Left ventricle myocardium inferior (tissue), 1 donor: ENCODE data around the gene PDE1C. TPM values are rescaled to one million over a fixed set of nuclear protein-coding genes. Genes with fewer than 3 reads are reported as not detected.

Experiments used
- DNase-seq: peaks from one replicate; pipeline ENCODE4 v3.0.0-alpha.2; 2020
- H3K27ac ChIP-seq: fragments of 200-600 bp; replicated peaks from 2 replicates; pipeline ENCODE4 v1.8.0; 2021
- H3K27me3 ChIP-seq: fragments of 200-600 bp; 2 replicates; pipeline ENCODE4 v1.8.0; 2021; ENCODE audit warnings: low read depth
- H3K36me3 ChIP-seq: fragments of 200-600 bp; 2 replicates; pipeline ENCODE4 v1.8.0; 2021
- H3K4me1 ChIP-seq: fragments of 200-600 bp; 2 replicates; pipeline ENCODE4 v1.8.0; 2021
- H3K4me3 ChIP-seq: fragments of 200-600 bp; 2 replicates; pipeline ENCODE4 v1.8.0; 2021; ENCODE audit warnings: mild to moderate bottlenecking, moderate library complexity
- H3K9me3 ChIP-seq: fragments of 200-600 bp; replicated peaks from 2 replicates; pipeline ENCODE4 v1.8.0; 2021
- intact Hi-C: fragments of 100-400 bp; cut with micrococcal nuclease; formaldehyde crosslinking; loops from one replicate; pipeline ENCODE4 v1.11.0; 2022
- total RNA-seq: library from RNA; stranded (reverse); fragmentation: NEBNext Ultra II Directional; extraction: Animal tissue kit (Norgen Biotek cat#: 25700); gene quantifications from one replicate; pipeline ENCODE4 v1.2.1, GENCODE V29; 2021
- TF ChIP-seq, protein P1 (sequence below): fragments of 200-600 bp; IDR thresholded peaks from 2 replicates; pipeline ENCODE4 v1.8.0; 2021; ENCODE audit warnings: antibody characterized with exemption, mild to moderate bottlenecking, borderline replicate concordance
- donor health status: DM: no; HTN: yes; CAD: no; lungs with severe emphysema.

Gene PDE1C
- total RNA-seq, 1 donor from 2014 or later: 207 TPM

GRCh38 chr7:32030904-32031692 lies 39.1 kb downstream of the PDE1C start:
- intact Hi-C loops: no loop called here
- no peaks in the 10 kb centered on the region for H3K9me3 ChIP-seq
- TF ChIP-seq, protein P1, sequence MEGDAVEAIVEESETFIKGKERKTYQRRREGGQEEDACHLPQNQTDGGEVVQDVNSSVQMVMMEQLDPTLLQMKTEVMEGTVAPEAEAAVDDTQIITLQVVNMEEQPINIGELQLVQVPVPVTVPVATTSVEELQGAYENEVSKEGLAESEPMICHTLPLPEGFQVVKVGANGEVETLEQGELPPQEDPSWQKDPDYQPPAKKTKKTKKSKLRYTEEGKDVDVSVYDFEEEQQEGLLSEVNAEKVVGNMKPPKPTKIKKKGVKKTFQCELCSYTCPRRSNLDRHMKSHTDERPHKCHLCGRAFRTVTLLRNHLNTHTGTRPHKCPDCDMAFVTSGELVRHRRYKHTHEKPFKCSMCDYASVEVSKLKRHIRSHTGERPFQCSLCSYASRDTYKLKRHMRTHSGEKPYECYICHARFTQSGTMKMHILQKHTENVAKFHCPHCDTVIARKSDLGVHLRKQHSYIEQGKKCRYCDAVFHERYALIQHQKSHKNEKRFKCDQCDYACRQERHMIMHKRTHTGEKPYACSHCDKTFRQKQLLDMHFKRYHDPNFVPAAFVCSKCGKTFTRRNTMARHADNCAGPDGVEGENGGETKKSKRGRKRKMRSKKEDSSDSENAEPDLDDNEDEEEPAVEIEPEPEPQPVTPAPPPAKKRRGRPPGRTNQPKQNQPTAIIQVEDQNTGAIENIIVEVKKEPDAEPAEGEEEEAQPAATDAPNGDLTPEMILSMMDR: no peak
- peak overlapping the region; percentile 60 for H3K27ac ChIP-seq
- no peaks in the 10 kb centered on the region for H3K27me3 ChIP-seq
- peaks cover 77% of the 10 kb centered on the region for H3K4me1 ChIP-seq
- H3K36me3 ChIP-seq: no peaks in the 10 kb centered on the region
- no peak for DNase-seq
- no peak overlapping the region for H3K4me3 ChIP-seq

GRCh38 chr7:32026083-32026425 lies 44.2 kb downstream of the PDE1C start:
- intact Hi-C loops: no loop called here
- TF ChIP-seq, protein P1: no peak
- no peak overlapping the region for H3K27ac ChIP-seq
- no peak for DNase-seq
- H3K27me3 ChIP-seq: no peaks in the 10 kb centered on the region
- peaks cover 75% of the 10 kb centered on the region for H3K4me1 ChIP-seq
- no peaks in the 10 kb centered on the region for H3K9me3 ChIP-seq
- H3K36me3 ChIP-seq: no peaks in the 10 kb centered on the region
- H3K4me3 ChIP-seq: no peak overlapping the region

- DNase-seq: no peak
- Histone ChIP-seq H3K4me3 (no peak overlapping the region), H3K36me3 (no peaks in the 10 kb centered on the region), H3K9me3 (no peaks in the 10 kb centered on the region), H3K27me3 (no peaks in the 10 kb centered on the region), H3K27ac (peak overlapping the region; percentile 17), H3K4me1 (peaks cover 75% of the 10 kb centered on the region)
- TF ChIP-seq, protein P1: no peak
- intact Hi-C loops: no loop called here
These were observed 44.7 kb downstream of the PDE1C start for GRCh38 chr7:32025381-32026082.

GRCh38 chr7:32023376-32023775 lies 46.8 kb downstream of the PDE1C start:
- H3K27ac ChIP-seq: no peak overlapping the region
- no peak for DNase-seq
- H3K36me3 ChIP-seq: no peaks in the 10 kb centered on the region
- H3K9me3 ChIP-seq: no peaks in the 10 kb centered on the region
- peaks cover 78% of the 10 kb centered on the region for H3K4me1 ChIP-seq
- H3K4me3 ChIP-seq: no peak overlapping the region
- intact Hi-C loops: no loop called here
- TF ChIP-seq, protein P1: no peak
- H3K27me3 ChIP-seq: no peaks in the 10 kb centered on the region

GRCh38 chr7:32022966-32023365 lies 47.2 kb downstream of the PDE1C start:
- H3K27me3 ChIP-seq: no peaks in the 10 kb centered on the region
- TF ChIP-seq, protein P1: no peak
- no peak for DNase-seq
- no peak overlapping the region for H3K27ac ChIP-seq
- H3K4me1 ChIP-seq: peaks cover 74% of the 10 kb centered on the region
- no peaks in the 10 kb centered on the region for H3K9me3 ChIP-seq
- peaks cover 3% of the 10 kb centered on the region for H3K36me3 ChIP-seq
- intact Hi-C loops: no loop called here
- H3K4me3 ChIP-seq: no peak overlapping the region
